Panc1 (cell line): ENCODE measurements around the gene FUBP3. TPM values are rescaled to one million over a fixed set of nuclear protein-coding genes. Genes with fewer than 3 reads are reported as not detected.

Source experiments
- ATAC-seq: fragments of 200-7000 bp; cut with Tn5 transposase; 2 replicates; pipeline ENCODE4 v1.9.1; 2020; ENCODE audit warnings: mild to moderate bottlenecking, moderate library complexity
- BruUV-seq: library from RNA; stranded (reverse); fragments of 400-500 nt; replicated peaks from 2 replicates; lab custom pipeline; 2021; lab: Mats Ljungman, UMichigan
- CTCF ChIA-PET: fragments of 300-600 bp; sonication (Branson Sonifier 250); formaldehyde crosslinking; loops from one replicate; lab custom pipeline; 2022; ENCODE audit warnings: antibody characterized with exemption; lab: Charles Lee
- POLR2A ChIA-PET: fragments of 300-600 bp; sonication (Branson Sonifier 250); formaldehyde crosslinking; loops from one replicate; lab custom pipeline; 2022; ENCODE audit warnings: antibody characterized with exemption; lab: Charles Lee
- DNase-seq: peaks from one replicate; pipeline ENCODE4 v3.0.0-alpha.2; 2010; ENCODE audit warnings: low read depth, low spot score
- H3K27ac ChIP-seq: 2 replicates; pipeline ENCODE4 v1.5.1; 2011; ENCODE audit warnings: mild to moderate bottlenecking, low read length, inconsistent platforms
- H3K27me3 ChIP-seq: fragments of 200-500 bp; sonication (Bioruptor generic); 2 replicates; pipeline ENCODE4 v1.6.0; 2014; ENCODE audit warnings: low read length, inconsistent platforms; ENCODE audit not compliant: control insufficient read depth, insufficient read depth
- H3K36me3 ChIP-seq: fragments of 200-500 bp; sonication (Bioruptor generic); 2 replicates; pipeline ENCODE4 v1.5.1; 2014; ENCODE audit warnings: inconsistent platforms, mild to moderate bottlenecking, low read length, moderate library complexity; ENCODE audit not compliant: control insufficient read depth, insufficient read depth
- H3K4me1 ChIP-seq: 2 replicates; pipeline ENCODE4 v1.5.1; 2011; ENCODE audit warnings: inconsistent platforms, mild to moderate bottlenecking, low read length, moderate library complexity; ENCODE audit not compliant: control insufficient read depth, insufficient read depth
- H3K4me3 ChIP-seq, 2 experiments: 2 replicates each; pipeline ENCODE4 v1.5.1; 2011 to 2012; ENCODE audit warnings: low read depth in 2 of 2, low read length in 2 of 2, mild to moderate bottlenecking in 2 of 2, inconsistent platforms in 1 of 2, moderate library complexity in 1 of 2
- H3K9me3 ChIP-seq: fragments of 200-500 bp; sonication (Bioruptor generic); 2 replicates; pipeline ENCODE4 v1.5.1; 2014; ENCODE audit warnings: low read depth, mild to moderate bottlenecking, inconsistent platforms, low read length, moderate library complexity; ENCODE audit not compliant: control insufficient read depth, insufficient read depth
- CTCF ChIP-seq: fragments of 450-650 bp; IDR thresholded peaks from 2 replicates; pipeline ENCODE4 v1.5.1; 2017; ENCODE audit warnings: mild to moderate bottlenecking
- POLR2AphosphoS5 ChIP-seq: IDR thresholded peaks from 2 replicates; pipeline ENCODE4 v1.6.1; 2012; ENCODE audit warnings: mild to moderate bottlenecking, low read depth, low read length, moderate library complexity
- REST ChIP-seq, 2 experiments: IDR thresholded peaks; 2 replicates each; pipeline ENCODE4 v1.6.1; 2011 to 2012; ENCODE audit warnings: low read depth in 2 of 2, control low read depth in 1 of 2, low read length in 1 of 2, mild to moderate bottlenecking in 1 of 2, moderate library complexity in 1 of 2; ENCODE audit not compliant: insufficient read depth in 1 of 2
- SIN3A ChIP-seq: IDR thresholded peaks from 2 replicates; pipeline ENCODE4 v1.6.1; 2012; ENCODE audit warnings: low read depth, mild to moderate bottlenecking, low read length, moderate library complexity, borderline replicate concordance; ENCODE audit not compliant: insufficient read depth
- TCF7L2 ChIP-seq: IDR thresholded peaks from 2 replicates; pipeline ENCODE4 v1.6.1; 2011; ENCODE audit warnings: mild to moderate bottlenecking, low read depth, low read length, inconsistent platforms
- in situ Hi-C: cut with HindIII; loops from 2 replicates; pipeline ENCODE4 v1.10.0; 2016; ENCODE audit warnings: low sequenced_read_pairs, low pct_unique_long_range_greater_than_20kb
- intact Hi-C: fragments of 100-400 bp; cut with micrococcal nuclease; formaldehyde crosslinking; loops from one replicate; pipeline ENCODE4 v1.10.0; 2022; ENCODE audit not compliant: unreplicated experiment
- total RNA-seq: library from RNA; stranded (reverse); gene quantifications from one replicate; pipeline ENCODE4 v1.2.1, GENCODE V29; 2021; ENCODE audit not compliant: unreplicated experiment

Gene FUBP3
- total RNA-seq, 1 experiment from 2014 or later, result 46.6 TPM

GRCh38 chr9:130662970-130663257 lies 83.5 kb downstream of the FUBP3 start:
- Histone ChIP-seq H3K36me3 (no peaks in the 10 kb centered on the region), H3K4me3 (no peak overlapping the region), H3K27me3 (peaks cover 2% of the 10 kb centered on the region; the same call in 1 of the 2 replicates), H3K27ac (no peak overlapping the region), H3K4me1 (no peaks in the 10 kb centered on the region), H3K9me3 (no peaks in the 10 kb centered on the region)
- no TSS peak for BruUV-seq
- ATAC-seq, result no peak
- in situ Hi-C loops, result no loop called here
- intact Hi-C loops, result no loop called here
- TF ChIP-seq REST (IDR thresholded peaks at IDR 0.05; ENCODE audit: insufficient read depth in 1 of 2, low read depth in 2 of 2, low read length in 1 of 2) (no peak), SIN3A (no peak), CTCF (no peak), TCF7L2 (no peak), POLR2AphosphoS5 (no peak)
- DNase-seq, result no peak
- ChIA-PET POLR2A (no interaction called here), CTCF (no interaction called here)

GRCh38 chr9:130663258-130663976 lies 84.0 kb downstream of the FUBP3 start:
- ChIA-PET CTCF (no interaction called here), POLR2A (no interaction called here)
- peak; percentile 78 for ATAC-seq
- H3K9me3 ChIP-seq, result no peaks in the 10 kb centered on the region
- BruUV-seq, result no TSS peak
- TF ChIP-seq TCF7L2 (no peak), SIN3A (no peak)
- no peaks in the 10 kb centered on the region for H3K4me1 ChIP-seq
- DNase-seq, result no peak
- H3K27ac ChIP-seq, result no peak overlapping the region
- H3K27me3 ChIP-seq, result peaks cover 2% of the 10 kb centered on the region; the same call in 1 of the 2 replicates
- H3K4me3 ChIP-seq, result no peak overlapping the region
- intact Hi-C loops, result no loop called here
- in situ Hi-C loops, result no loop called here
- no peaks in the 10 kb centered on the region for H3K36me3 ChIP-seq

GRCh38 chr9:130663977-130664250 lies 84.5 kb downstream of the FUBP3 start:
- POLR2A ChIA-PET, result interaction anchor here (0.7 kb wide), 1 partner anchor 743 kb away, joined by 9 read pairs; no protein-coding TSS in a partner anchor
- in situ Hi-C loops, result no loop called here
- ATAC-seq, result peak; percentile 43

More at GRCh38 chr9:130663977-130664250, 84.5 kb downstream of the FUBP3 start:
- no peak overlapping the region for H3K4me3 ChIP-seq
- H3K9me3 ChIP-seq, result no peaks in the 10 kb centered on the region
- peaks cover 2% of the 10 kb centered on the region; the same call in 1 of the 2 replicates for H3K27me3 ChIP-seq
- BruUV-seq, result no TSS peak
- intact Hi-C loops, result no loop called here
- TF ChIP-seq REST (IDR thresholded peaks at IDR 0.05; ENCODE audit: insufficient read depth in 1 of 2, low read depth in 2 of 2, low read length in 1 of 2), result no peak
- TF ChIP-seq CTCF, result no peak
- TF ChIP-seq SIN3A, result no peak
- TF ChIP-seq POLR2AphosphoS5, result no peak
- TF ChIP-seq TCF7L2, result no peak
- H3K36me3 ChIP-seq, result no peaks in the 10 kb centered on the region
- no peak for DNase-seq
- H3K4me1 ChIP-seq, result no peaks in the 10 kb centered on the region
- H3K27ac ChIP-seq, result no peak overlapping the region
- CTCF ChIA-PET, result no interaction called here
